ENCODE data around the gene RNU5B-1.

DNA sequence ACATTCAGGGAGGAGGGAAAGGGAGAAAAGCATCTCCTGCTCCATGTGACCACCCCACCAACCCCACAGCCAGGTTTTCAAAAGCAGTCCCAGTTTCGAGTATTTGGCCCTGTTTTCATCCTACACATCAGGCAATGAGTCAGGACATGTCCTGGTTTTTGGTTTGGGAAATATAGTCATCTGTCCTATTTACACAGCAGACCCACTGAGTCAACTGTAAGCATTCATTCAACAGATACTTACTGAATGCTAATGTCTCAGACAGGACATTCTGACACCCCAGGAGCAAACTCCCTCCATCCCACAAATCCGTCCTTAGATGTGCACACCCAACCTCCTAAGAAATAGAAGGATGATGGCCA lies 40.4 kb downstream of the RNU5B-1 start:
- TF ChIP-seq EZH2phosphoT487 (IDR thresholded peaks at IDR 0.05; ENCODE audit: borderline replicate concordance, low read depth, low read length), result no peak
- TF ChIP-seq, protein P1, sequence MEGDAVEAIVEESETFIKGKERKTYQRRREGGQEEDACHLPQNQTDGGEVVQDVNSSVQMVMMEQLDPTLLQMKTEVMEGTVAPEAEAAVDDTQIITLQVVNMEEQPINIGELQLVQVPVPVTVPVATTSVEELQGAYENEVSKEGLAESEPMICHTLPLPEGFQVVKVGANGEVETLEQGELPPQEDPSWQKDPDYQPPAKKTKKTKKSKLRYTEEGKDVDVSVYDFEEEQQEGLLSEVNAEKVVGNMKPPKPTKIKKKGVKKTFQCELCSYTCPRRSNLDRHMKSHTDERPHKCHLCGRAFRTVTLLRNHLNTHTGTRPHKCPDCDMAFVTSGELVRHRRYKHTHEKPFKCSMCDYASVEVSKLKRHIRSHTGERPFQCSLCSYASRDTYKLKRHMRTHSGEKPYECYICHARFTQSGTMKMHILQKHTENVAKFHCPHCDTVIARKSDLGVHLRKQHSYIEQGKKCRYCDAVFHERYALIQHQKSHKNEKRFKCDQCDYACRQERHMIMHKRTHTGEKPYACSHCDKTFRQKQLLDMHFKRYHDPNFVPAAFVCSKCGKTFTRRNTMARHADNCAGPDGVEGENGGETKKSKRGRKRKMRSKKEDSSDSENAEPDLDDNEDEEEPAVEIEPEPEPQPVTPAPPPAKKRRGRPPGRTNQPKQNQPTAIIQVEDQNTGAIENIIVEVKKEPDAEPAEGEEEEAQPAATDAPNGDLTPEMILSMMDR (conservative IDR thresholded peaks at IDR 0.05; ENCODE audit: low read length), result no peak

Measured in OCI-LY7 (cell line).